GM12801 (cell line): ENCODE results near the gene UGCG.

Experiments
- CTCF ChIP-seq: IDR thresholded peaks from one replicate; pipeline ENCODE4 v1.5.1; 2011; ENCODE audit warnings: control low read depth; ENCODE audit not compliant: insufficient read length; ENCODE audit errors: extremely low read depth

The UGCG gene

GRCh38 chr9:111915425-111915758 is 18.8 kb downstream of the UGCG start:
- no peak for TF ChIP-seq CTCF

GRCh38 chr9:111916234-111916645 is 19.6 kb downstream of the UGCG start:
- TF ChIP-seq CTCF: no peak

GRCh38 chr9:111917201-111917600 is 20.6 kb downstream of the UGCG start:
- TF ChIP-seq CTCF: no peak

- TF ChIP-seq CTCF: no peak
These were observed 21.4 kb downstream of the UGCG start for GRCh38 chr9:111917980-111918379.

GRCh38 chr9:111919875-111920274 is 23.3 kb downstream of the UGCG start:
- no peak for TF ChIP-seq CTCF

GRCh38 chr9:111920531-111920930 is 23.9 kb downstream of the UGCG start:
- no peak for TF ChIP-seq CTCF

GRCh38 chr9:111922324-111923013 is 25.9 kb downstream of the UGCG start:
- TF ChIP-seq CTCF: no peak

- TF ChIP-seq CTCF: no peak
These were observed 27.7 kb downstream of the UGCG start for GRCh38 chr9:111924281-111924680.
